Mesendoderm (in vitro differentiated cells): Measurements from ENCODE around the gene SLC38A8.

Experiments
- DNase-seq: peaks from one replicate; pipeline ENCODE4 v3.0.0; 2013
- H2AK5ac ChIP-seq: 2 replicates; pipeline ENCODE4 v1.6.1; 2013; ENCODE audit warnings: low read length, inconsistent platforms
- H2BK120ac ChIP-seq: 2 replicates; pipeline ENCODE4 v1.6.1; 2013; ENCODE audit warnings: low read depth, mild to moderate bottlenecking, low read length, moderate library complexity, mixed read lengths
- H2BK15ac ChIP-seq: replicated peaks from 2 replicates; pipeline ENCODE4 v1.6.1; 2013; ENCODE audit warnings: low read depth, mild to moderate bottlenecking, moderate library complexity
- H2BK5ac ChIP-seq: 2 replicates; pipeline ENCODE4 v1.6.1; 2013; ENCODE audit warnings: low read length, inconsistent platforms
- H3K18ac ChIP-seq: 2 replicates; pipeline ENCODE4 v1.6.1; 2013; ENCODE audit warnings: mild to moderate bottlenecking, low read length, mixed read lengths
- H3K23ac ChIP-seq: one replicate; pipeline ENCODE4 v1.6.1; 2013; ENCODE audit warnings: low read length
- H3K27ac ChIP-seq: 2 replicates; pipeline ENCODE4 v1.5.1; 2013; ENCODE audit warnings: low read depth, mild to moderate bottlenecking, inconsistent platforms, low read length, moderate library complexity
- H3K27me3 ChIP-seq: 2 replicates; pipeline ENCODE4 v1.6.1; 2013; ENCODE audit warnings: low read length, control low read depth, mild to moderate bottlenecking, inconsistent platforms; ENCODE audit not compliant: insufficient read depth, poor library complexity
- H3K36me3 ChIP-seq: 2 replicates; pipeline ENCODE4 v1.6.1; 2013; ENCODE audit warnings: low read length, inconsistent platforms; ENCODE audit not compliant: control insufficient read depth, insufficient read depth
- H3K4ac ChIP-seq: one replicate; pipeline ENCODE4 v1.6.1; 2013; ENCODE audit warnings: low read depth, mild to moderate bottlenecking, low read length, moderate library complexity
- H3K4me1 ChIP-seq: 2 replicates; pipeline ENCODE4 v1.6.1; 2013; ENCODE audit warnings: low read depth, low read length, inconsistent platforms; ENCODE audit not compliant: control insufficient read depth
- H3K4me2 ChIP-seq: 2 replicates; pipeline ENCODE4 v1.6.1; 2013; ENCODE audit warnings: low read length
- H3K4me3 ChIP-seq: 2 replicates; pipeline ENCODE4 v1.5.1; 2013; ENCODE audit warnings: mild to moderate bottlenecking, low read length
- H3K56ac ChIP-seq: one replicate; pipeline ENCODE4 v1.6.1; 2013; ENCODE audit warnings: low read length
- H3K79me1 ChIP-seq: 2 replicates; pipeline ENCODE4 v1.6.1; 2013; ENCODE audit warnings: low read length, inconsistent platforms
- H3K79me2 ChIP-seq: 2 replicates; pipeline ENCODE4 v1.6.1; 2013; ENCODE audit warnings: mild to moderate bottlenecking, low read length; ENCODE audit not compliant: control insufficient read depth, insufficient read depth
- H3K9ac ChIP-seq: 2 replicates; pipeline ENCODE4 v1.6.1; 2013; ENCODE audit warnings: low read length, inconsistent platforms
- H4K5ac ChIP-seq: one replicate; pipeline ENCODE4 v1.6.1; 2013; ENCODE audit warnings: low read length
- H4K8ac ChIP-seq: one replicate; pipeline ENCODE4 v1.6.1; 2013; ENCODE audit warnings: low read depth, mild to moderate bottlenecking, control low read depth, low read length, moderate library complexity
- WGBS: extraction: QIAGEN DNeasy Blood & Tissue Kit; methylation state at CpG from one replicate; pipeline ENCODE4 v1.1.7; 2013; ENCODE audit warnings: low lambda C conversion rate, missing lambda C conversion rate; ENCODE audit not compliant: insufficient coverage; ENCODE audit errors: extremely low coverage; 5-methylcytosine and 5-hydroxymethylcytosine counted together

Gene SLC38A8

DNA sequence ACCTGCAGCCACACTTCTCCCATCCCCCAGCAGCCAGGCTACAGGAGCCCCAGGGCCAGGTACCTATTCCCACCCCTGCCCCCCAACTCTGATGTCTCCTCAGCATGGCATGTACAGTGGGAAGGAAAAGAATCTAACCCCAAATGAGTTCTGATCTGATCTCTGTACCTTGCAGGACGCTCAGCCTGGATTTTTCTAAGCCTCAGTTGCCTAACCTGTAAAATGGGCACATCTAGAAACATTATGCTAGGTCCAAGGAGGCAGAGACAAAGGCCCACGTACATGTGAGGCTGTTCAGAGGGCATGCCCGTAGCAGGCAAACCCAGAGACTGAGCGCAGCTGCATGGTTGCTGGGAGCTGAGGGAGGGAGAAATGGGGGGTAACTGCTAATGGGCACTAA, 35.1 kb downstream of the SLC38A8 start:
- Histone ChIP-seq H4K8ac (no peak overlapping the region), H3K18ac (no peak overlapping the region), H3K27me3 (no peaks in the 10 kb centered on the region), H3K79me1 (no peaks in the 10 kb centered on the region), H4K5ac (no peak overlapping the region), H3K4me1 (no peaks in the 10 kb centered on the region), H3K56ac (no peak overlapping the region), H2BK15ac (no peak overlapping the region), H2BK120ac (no peak overlapping the region), H3K4me2 (no peak overlapping the region), H3K23ac (no peak overlapping the region), H3K27ac (no peak overlapping the region), H3K9ac (no peak overlapping the region), H3K36me3 (no peaks in the 10 kb centered on the region), H2AK5ac (no peak overlapping the region), H3K4ac (no peak overlapping the region), H2BK5ac (no peak overlapping the region), H3K4me3 (no peak overlapping the region), H3K79me2 (no peaks in the 10 kb centered on the region)
- no peak for DNase-seq
- no CpG with 5 or more reads among the region's 4 CpGs for WGBS

DNA sequence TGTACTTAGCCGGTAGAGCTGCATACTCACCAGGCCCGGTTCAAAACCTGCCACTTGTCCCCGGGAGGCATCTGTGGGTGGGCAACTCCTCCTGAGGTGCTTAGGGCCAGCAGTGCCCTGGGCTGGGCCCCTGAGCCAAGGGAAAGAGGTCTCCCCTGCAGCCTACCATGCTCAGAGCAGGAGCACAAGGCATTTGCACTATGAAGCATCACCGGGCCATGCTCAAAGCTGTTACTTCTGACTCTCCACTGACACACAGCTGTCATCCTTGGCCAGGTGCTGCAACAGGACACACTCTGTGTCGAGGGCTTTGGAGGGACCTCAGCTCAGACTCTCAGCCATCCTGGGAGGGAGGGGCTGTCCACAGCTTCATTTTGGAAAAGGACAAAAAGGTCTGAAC, 37.2 kb downstream of the SLC38A8 start:
- Histone ChIP-seq H2BK120ac (no peak overlapping the region), H3K36me3 (no peaks in the 10 kb centered on the region), H3K27me3 (no peaks in the 10 kb centered on the region), H2BK5ac (no peak overlapping the region), H3K4ac (no peak overlapping the region), H2AK5ac (no peak overlapping the region), H3K79me1 (no peaks in the 10 kb centered on the region), H3K4me1 (no peaks in the 10 kb centered on the region), H4K8ac (no peak overlapping the region), H3K23ac (no peak overlapping the region), H3K4me3 (no peak overlapping the region), H3K56ac (no peak overlapping the region), H3K27ac (no peak overlapping the region), H4K5ac (no peak overlapping the region), H3K79me2 (no peaks in the 10 kb centered on the region), H2BK15ac (no peak overlapping the region), H3K18ac (no peak overlapping the region), H3K4me2 (no peak overlapping the region), H3K9ac (no peak overlapping the region)
- no CpG with 5 or more reads among the region's 5 CpGs for WGBS
- no peak for DNase-seq

DNA sequence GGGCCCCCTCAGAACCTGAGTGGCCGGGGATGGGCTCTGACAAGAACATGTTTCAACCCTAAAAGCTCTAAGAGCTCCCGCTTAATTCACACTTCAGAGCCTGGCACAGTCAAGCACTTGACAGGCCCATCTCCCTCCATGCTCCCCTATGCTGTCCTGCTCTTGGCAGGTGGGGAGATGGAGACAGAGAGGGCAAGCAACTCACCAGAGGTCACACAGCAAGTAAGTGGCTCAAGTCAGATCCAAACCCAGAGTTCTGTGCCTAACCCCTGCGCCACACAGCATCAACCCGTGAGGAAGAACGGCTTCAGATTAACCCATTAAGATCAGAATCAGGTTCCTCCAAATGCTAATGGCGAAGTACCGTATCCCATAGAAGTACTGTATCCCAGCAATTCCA, 38.2 kb downstream of the SLC38A8 start:
- no CpG with 5 or more reads among the region's 7 CpGs for WGBS
- Histone ChIP-seq H2BK15ac (no peak overlapping the region), H3K79me1 (no peaks in the 10 kb centered on the region), H3K79me2 (no peaks in the 10 kb centered on the region), H4K5ac (no peak overlapping the region), H3K36me3 (no peaks in the 10 kb centered on the region), H2AK5ac (no peak overlapping the region), H3K27me3 (no peaks in the 10 kb centered on the region), H3K56ac (no peak overlapping the region), H3K4me3 (no peak overlapping the region), H2BK5ac (no peak overlapping the region), H3K4me1 (no peaks in the 10 kb centered on the region), H3K9ac (no peak overlapping the region), H2BK120ac (no peak overlapping the region), H3K18ac (no peak overlapping the region), H4K8ac (no peak overlapping the region), H3K23ac (no peak overlapping the region), H3K27ac (no peak overlapping the region), H3K4ac (no peak overlapping the region), H3K4me2 (no peak overlapping the region)
- DNase-seq, result no peak

DNA sequence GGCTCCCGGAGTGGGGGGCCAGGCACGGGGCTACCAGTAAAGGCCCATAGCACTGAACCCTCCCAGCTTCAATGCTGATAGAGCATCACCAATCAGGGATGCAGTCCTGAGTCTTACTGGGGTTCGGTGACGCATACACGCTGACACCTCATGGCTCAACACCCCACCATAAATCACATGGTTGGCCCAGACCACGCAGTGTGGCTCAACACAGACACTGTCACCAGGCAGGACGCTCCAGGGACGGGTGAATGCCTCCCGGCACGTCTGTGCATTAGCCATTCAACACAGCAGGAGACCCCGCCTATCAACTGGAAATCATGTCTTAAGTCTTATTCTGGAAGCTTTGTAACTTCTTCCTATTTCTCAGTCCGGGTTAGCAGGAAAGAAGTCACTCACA, 39.6 kb downstream of the SLC38A8 start:
- no CpG with 5 or more reads among the region's 12 CpGs for WGBS
- Histone ChIP-seq H3K4me1 (no peaks in the 10 kb centered on the region), H3K23ac (no peak overlapping the region), H2BK15ac (no peak overlapping the region), H3K4me3 (no peak overlapping the region), H3K79me2 (no peaks in the 10 kb centered on the region), H3K4me2 (no peak overlapping the region), H3K27ac (no peak overlapping the region), H4K8ac (no peak overlapping the region), H2BK120ac (no peak overlapping the region), H2BK5ac (no peak overlapping the region), H3K56ac (no peak overlapping the region), H3K18ac (no peak overlapping the region), H3K9ac (no peak overlapping the region), H3K79me1 (no peaks in the 10 kb centered on the region), H2AK5ac (no peak overlapping the region), H3K36me3 (no peaks in the 10 kb centered on the region), H3K27me3 (no peaks in the 10 kb centered on the region), H4K5ac (no peak overlapping the region), H3K4ac (no peak overlapping the region)
- DNase-seq, result no peak

DNA sequence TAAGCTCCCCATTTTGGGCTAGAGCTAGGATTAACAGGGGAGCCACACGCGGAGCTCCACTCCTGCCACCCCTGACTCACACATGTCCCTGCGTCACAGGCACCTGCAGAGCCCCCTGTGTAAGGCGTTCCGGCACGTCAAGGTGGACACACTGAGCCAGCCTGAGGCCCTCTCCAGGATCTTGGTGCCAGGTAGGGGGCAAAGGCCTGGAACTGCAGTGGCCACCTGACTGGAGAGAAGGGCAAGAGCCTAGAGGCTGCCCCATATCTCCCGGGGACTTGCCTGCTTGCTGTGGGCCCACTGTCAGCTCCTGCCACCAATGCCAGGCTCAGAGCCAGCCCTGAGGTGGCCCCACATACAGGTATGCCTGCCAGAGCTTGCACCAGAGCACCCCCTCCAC, 40.9 kb downstream of the SLC38A8 start:
- Histone ChIP-seq H3K23ac (no peak overlapping the region), H3K79me1 (no peaks in the 10 kb centered on the region), H3K9ac (no peak overlapping the region), H2AK5ac (no peak overlapping the region), H2BK120ac (no peak overlapping the region), H3K79me2 (no peaks in the 10 kb centered on the region), H3K36me3 (no peaks in the 10 kb centered on the region), H2BK5ac (no peak overlapping the region), H4K5ac (no peak overlapping the region), H3K4me1 (no peaks in the 10 kb centered on the region), H3K4me2 (no peak overlapping the region), H3K4ac (no peak overlapping the region), H2BK15ac (no peak overlapping the region), H3K27ac (no peak overlapping the region), H3K4me3 (no peak overlapping the region), H3K18ac (no peak overlapping the region), H3K56ac (no peak overlapping the region), H3K27me3 (no peaks in the 10 kb centered on the region), H4K8ac (no peak overlapping the region)
- WGBS, result no CpG with 5 or more reads among the region's 7 CpGs
- no peak for DNase-seq

DNA sequence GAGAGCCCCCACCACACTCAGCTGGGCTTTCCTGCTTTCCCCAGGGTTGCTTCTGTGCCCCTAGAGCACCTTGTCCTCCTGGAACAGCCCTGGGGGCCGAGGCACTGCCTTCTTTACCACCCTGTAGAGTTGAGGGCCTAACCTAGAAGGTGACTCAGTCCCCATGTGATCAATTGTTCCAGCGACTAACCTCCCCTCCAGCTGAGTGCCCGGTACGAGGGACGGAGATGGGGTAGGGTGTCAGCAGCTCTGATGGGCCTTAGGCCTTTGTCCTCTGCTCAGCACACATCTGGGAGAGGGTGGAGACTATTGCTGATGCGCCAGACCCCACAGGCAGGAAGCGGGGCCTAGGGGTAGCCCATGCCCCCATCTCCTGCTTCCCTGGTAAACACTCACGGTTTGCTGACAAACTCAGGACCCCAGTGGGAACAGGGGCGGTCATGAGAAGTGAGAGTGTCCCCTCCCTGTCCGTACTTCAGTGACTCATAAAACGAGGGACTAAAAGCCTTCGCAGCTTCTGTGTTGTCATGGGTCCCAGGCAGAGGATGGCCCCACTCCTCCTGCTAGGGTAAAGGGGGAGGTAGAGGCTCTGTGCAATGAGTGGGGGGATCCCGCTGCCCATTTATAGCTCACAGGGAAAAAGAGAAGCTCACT, 41.5 kb downstream of the SLC38A8 start:
- no CpG with 5 or more reads among the region's 13 CpGs for WGBS
- Histone ChIP-seq H3K4me1 (no peaks in the 10 kb centered on the region), H2AK5ac (no peak overlapping the region), H3K4me2 (no peak overlapping the region), H3K23ac (no peak overlapping the region), H3K4me3 (no peak overlapping the region), H3K18ac (no peak overlapping the region), H3K79me1 (no peaks in the 10 kb centered on the region), H2BK15ac (no peak overlapping the region), H3K56ac (peak overlapping the region; percentile 42), H3K79me2 (no peaks in the 10 kb centered on the region), H3K4ac (no peak overlapping the region), H2BK120ac (no peak overlapping the region), H3K27ac (no peak overlapping the region), H3K9ac (no peak overlapping the region), H4K5ac (no peak overlapping the region), H3K27me3 (no peaks in the 10 kb centered on the region), H2BK5ac (no peak overlapping the region), H4K8ac (no peak overlapping the region), H3K36me3 (no peaks in the 10 kb centered on the region)
- DNase-seq, result peak; percentile 19
